A673 (cell line): ENCODE data around the gene FAM240B. TPM values are rescaled to one million over a fixed set of nuclear protein-coding genes. Genes with fewer than 3 reads are reported as not detected.

Experiments used
- BruUV-seq: library from RNA; stranded (reverse); fragments of 400-500 nt; replicated peaks from 2 replicates; lab custom pipeline; 2021; lab: Mats Ljungman, UMichigan
- CTCF ChIA-PET: fragments of 300-600 bp; sonication (Branson Sonifier 250); formaldehyde crosslinking; loops from one replicate; lab custom pipeline; 2022; ENCODE audit warnings: antibody characterized with exemption; lab: Charles Lee
- POLR2A ChIA-PET: fragments of 300-600 bp; sonication (Branson Sonifier 250); formaldehyde crosslinking; loops from one replicate; lab custom pipeline; 2022; ENCODE audit warnings: antibody characterized with exemption; ENCODE audit not compliant: low non-redundant PET; lab: Charles Lee
- DNase-seq: peaks from one replicate; pipeline ENCODE4 v3.0.0-alpha.2; 2015; ENCODE audit warnings: low spot score
- H3K27ac ChIP-seq: fragments of 200-600 bp; sonication (generic); 2 replicates; pipeline ENCODE4 v1.5.1; 2016; ENCODE audit warnings: mixed run types, low read depth, mild to moderate bottlenecking, mixed read lengths, antibody characterized with exemption, low read length; ENCODE audit not compliant: poor library complexity, severe bottlenecking
- H3K27me3 ChIP-seq: fragments of 200-600 bp; sonication (generic); replicated peaks from 2 replicates; pipeline ENCODE4 v1.6.1; 2017; ENCODE audit warnings: mixed run types, low read depth, mild to moderate bottlenecking, mixed read lengths, antibody characterized with exemption, low read length; ENCODE audit not compliant: insufficient read depth, poor library complexity
- H3K36me3 ChIP-seq: fragments of 200-600 bp; sonication (generic); 2 replicates; pipeline ENCODE4 v1.6.1; 2016; ENCODE audit warnings: mixed run types, mild to moderate bottlenecking, mixed read lengths, antibody characterized with exemption, low read length; ENCODE audit not compliant: insufficient read depth, poor library complexity, severe bottlenecking
- H3K4me1 ChIP-seq: fragments of 200-600 bp; sonication (generic); 2 replicates; pipeline ENCODE4 v1.6.1; 2017; ENCODE audit warnings: mixed run types, mild to moderate bottlenecking, mixed read lengths, antibody characterized with exemption, low read length; ENCODE audit not compliant: insufficient read depth, poor library complexity, severe bottlenecking
- H3K4me3 ChIP-seq: fragments of 200-600 bp; sonication (generic); 2 replicates; pipeline ENCODE4 v1.5.1; 2016; ENCODE audit warnings: low read depth, mixed run types, mild to moderate bottlenecking, mixed read lengths, low read length; ENCODE audit not compliant: poor library complexity, severe bottlenecking
- H3K9me3 ChIP-seq: fragments of 200-600 bp; sonication (generic); 2 replicates; pipeline ENCODE4 v1.6.1; 2016; ENCODE audit warnings: mixed run types, low read depth, mild to moderate bottlenecking, mixed read lengths, antibody characterized with exemption, low read length; ENCODE audit not compliant: poor library complexity, severe bottlenecking
- EZH2 ChIP-seq: fragments of 200-600 bp; sonication (generic); IDR thresholded peaks from 2 replicates; pipeline ENCODE4 v1.6.1; 2017; ENCODE audit warnings: borderline replicate concordance, low read depth, mild to moderate bottlenecking, mixed read lengths, antibody characterized with exemption, low read length; ENCODE audit not compliant: poor library complexity, severe bottlenecking
- intact Hi-C: fragments of 100-400 bp; cut with micrococcal nuclease; formaldehyde crosslinking; loops from one replicate; pipeline ENCODE4 v1.10.0; 2022; ENCODE audit not compliant: unreplicated experiment
- total RNA-seq: library from RNA; stranded (reverse); gene quantifications from 2 replicates; pipeline ENCODE4 v1.2.3, GENCODE V29; 2021
- TF ChIP-seq, protein P1 (sequence below): fragments of 300-800, 200-600 bp; sonication (generic); conservative IDR thresholded peaks from 2 replicates; pipeline ENCODE4 v1.5.1; 2017; ENCODE audit warnings: low read depth, mild to moderate bottlenecking, antibody characterized with exemption, low read length, moderate library complexity, mixed read lengths

The FAM240B gene
- total RNA-seq, 1 experiment from 2014 or later, result not detected

DNA sequence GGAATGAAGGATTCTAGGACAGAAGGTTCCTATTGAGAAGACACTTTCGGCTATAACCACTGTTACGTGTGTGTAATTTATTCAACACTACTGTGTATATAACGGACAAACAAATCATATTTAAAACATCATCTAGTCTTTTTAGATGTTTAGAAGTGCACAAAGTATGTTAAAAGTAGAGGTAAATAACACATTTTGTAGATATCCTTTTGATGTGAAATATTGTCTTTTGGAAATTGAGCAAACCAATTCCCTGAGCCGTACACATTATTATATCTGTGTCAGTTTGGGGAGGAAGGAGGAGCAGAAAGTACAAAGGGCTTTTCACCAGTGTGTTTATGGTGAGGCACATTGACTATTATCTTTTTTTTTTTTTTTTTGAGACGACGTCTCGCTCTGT lies 60.4 kb downstream of the FAM240B start:
- Histone ChIP-seq H3K27ac (no peak overlapping the region), H3K4me1 (no peaks in the 10 kb centered on the region), H3K9me3 (no peaks in the 10 kb centered on the region), H3K4me3 (no peak overlapping the region), H3K36me3 (no peaks in the 10 kb centered on the region), H3K27me3 (peaks cover 7% of the 10 kb centered on the region)
- intact Hi-C loops, result loop anchor here (5.0 to 10.0 kb wide), 2 partner anchors 37 to 45 kb away; partner anchors contain the start of gene ANKRD18A
- ChIA-PET POLR2A (no interaction called here), CTCF (no interaction called here)
- no TSS peak for BruUV-seq
- no peak for DNase-seq
- no peak for TF ChIP-seq EZH2
- TF ChIP-seq, protein P1, sequence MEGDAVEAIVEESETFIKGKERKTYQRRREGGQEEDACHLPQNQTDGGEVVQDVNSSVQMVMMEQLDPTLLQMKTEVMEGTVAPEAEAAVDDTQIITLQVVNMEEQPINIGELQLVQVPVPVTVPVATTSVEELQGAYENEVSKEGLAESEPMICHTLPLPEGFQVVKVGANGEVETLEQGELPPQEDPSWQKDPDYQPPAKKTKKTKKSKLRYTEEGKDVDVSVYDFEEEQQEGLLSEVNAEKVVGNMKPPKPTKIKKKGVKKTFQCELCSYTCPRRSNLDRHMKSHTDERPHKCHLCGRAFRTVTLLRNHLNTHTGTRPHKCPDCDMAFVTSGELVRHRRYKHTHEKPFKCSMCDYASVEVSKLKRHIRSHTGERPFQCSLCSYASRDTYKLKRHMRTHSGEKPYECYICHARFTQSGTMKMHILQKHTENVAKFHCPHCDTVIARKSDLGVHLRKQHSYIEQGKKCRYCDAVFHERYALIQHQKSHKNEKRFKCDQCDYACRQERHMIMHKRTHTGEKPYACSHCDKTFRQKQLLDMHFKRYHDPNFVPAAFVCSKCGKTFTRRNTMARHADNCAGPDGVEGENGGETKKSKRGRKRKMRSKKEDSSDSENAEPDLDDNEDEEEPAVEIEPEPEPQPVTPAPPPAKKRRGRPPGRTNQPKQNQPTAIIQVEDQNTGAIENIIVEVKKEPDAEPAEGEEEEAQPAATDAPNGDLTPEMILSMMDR, result no peak

DNA sequence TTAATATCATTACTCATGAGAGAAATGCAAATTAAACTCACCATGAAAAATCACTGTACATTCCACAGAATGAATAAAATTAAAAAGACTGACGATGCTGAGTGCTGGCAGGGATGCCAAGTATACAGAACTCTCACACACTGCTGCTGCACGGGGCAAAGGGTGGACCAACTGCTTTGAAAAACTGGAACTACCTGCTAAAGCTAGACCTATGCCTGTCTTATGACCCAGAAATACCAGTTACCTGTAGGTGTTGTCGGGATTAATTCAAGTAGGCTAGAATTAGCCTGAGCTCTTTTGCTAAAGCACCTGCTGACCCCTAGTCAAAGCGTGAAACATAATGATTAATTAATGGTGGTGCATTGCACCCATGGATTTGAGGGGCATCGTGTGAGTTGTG lies 63.0 kb downstream of the FAM240B start:
- ChIA-PET POLR2A (no interaction called here), CTCF (no interaction called here)
- H3K4me3 ChIP-seq, result no peak overlapping the region
- no peaks in the 10 kb centered on the region for H3K4me1 ChIP-seq
- peaks cover 7% of the 10 kb centered on the region for H3K27me3 ChIP-seq
- no peak for TF ChIP-seq EZH2
- TF ChIP-seq, protein P1, result no peak
- no peak for DNase-seq
- no peak overlapping the region for H3K27ac ChIP-seq
- intact Hi-C loops, result loop anchor here (5.0 to 10.0 kb wide), 2 partner anchors 35 to 48 kb away; partner anchors contain the start of gene ANKRD18A
- BruUV-seq, result no TSS peak
- no peaks in the 10 kb centered on the region for H3K9me3 ChIP-seq
- H3K36me3 ChIP-seq, result no peaks in the 10 kb centered on the region

- CTCF ChIA-PET, result no interaction called here
Observed at GRCh38 chr9:38652486-38652885, 67.4 kb downstream of the FAM240B start.

More at GRCh38 chr9:38652486-38652885, 67.4 kb downstream of the FAM240B start:
- no peaks in the 10 kb centered on the region for H3K9me3 ChIP-seq
- H3K27me3 ChIP-seq, result peaks cover 7% of the 10 kb centered on the region
- H3K4me1 ChIP-seq, result no peaks in the 10 kb centered on the region
- H3K4me3 ChIP-seq, result no peak overlapping the region
- POLR2A ChIA-PET, result no interaction called here
- TF ChIP-seq, protein P1, result no peak
- no peak overlapping the region for H3K27ac ChIP-seq
- intact Hi-C loops, result loop anchor here (10.0 kb wide), 1 partner anchor 52 kb away; no protein-coding TSS in a partner anchor
- no peak for DNase-seq
- BruUV-seq, result no TSS peak
- no peaks in the 10 kb centered on the region for H3K36me3 ChIP-seq
